ENCODE results near the gene EPHA8. TPM values are rescaled to one million over a fixed set of nuclear protein-coding genes. Genes with fewer than 3 reads are reported as not detected.

The EPHA8 gene
- total and polyA plus RNA-seq, 2 of the 13 experiments (the other 11 are each of a cell fraction or from before 2014, with no cell fraction given): not detected

DNA sequence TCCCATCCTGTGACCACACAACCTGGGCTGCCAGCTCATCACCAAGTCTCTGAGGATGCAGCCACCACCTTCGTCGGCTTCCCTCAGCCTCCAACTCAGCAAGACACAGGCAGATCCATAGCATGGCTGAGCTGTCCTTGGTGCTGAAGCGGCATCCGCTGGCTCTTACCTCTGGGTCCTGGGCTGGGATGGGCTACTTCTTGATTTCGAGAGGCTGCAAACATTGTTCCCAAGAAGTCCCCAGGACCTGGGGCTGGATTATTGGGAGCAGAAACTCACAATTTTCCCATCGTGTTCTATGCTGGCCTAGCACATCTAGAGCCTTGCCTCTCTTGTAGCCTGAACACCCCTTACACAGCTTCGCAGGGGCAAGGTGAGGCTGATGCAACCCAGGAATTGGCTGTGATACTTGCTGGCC is 48.2 kb downstream of the EPHA8 start (continued):
- TF ChIP-seq ZNF292 (CRISPR knock-in tag; IDR thresholded peaks at IDR 0.05; ENCODE audit: borderline replicate concordance, low read depth) (no peak), THAP11 (CRISPR knock-in tag; IDR thresholded peaks at IDR 0.05) (0 out of 2 replicates have a peak, but pooled peaks have one; percentile 24), POLR2AphosphoS2 (IDR thresholded peaks at IDR 0.05; ENCODE audit: low read depth, low read length) (no peak), ZNF326 (CRISPR knock-in tag; IDR thresholded peaks at IDR 0.05; ENCODE audit: borderline replicate concordance) (no peak), ZFP36 (IDR thresholded peaks at IDR 0.05; ENCODE audit: borderline replicate concordance, low read depth, low read length, partially characterized antibody) (no peak), ZNF572 (CRISPR knock-in tag; IDR thresholded peaks at IDR 0.05) (no peak), HOXD1 (CRISPR knock-in tag; IDR thresholded peaks at IDR 0.05) (no peak), NRL (CRISPR knock-in tag; IDR thresholded peaks at IDR 0.05; ENCODE audit: borderline replicate concordance) (no peak), TEAD2 (CRISPR knock-in tag; IDR thresholded peaks at IDR 0.05) (no peak), HINFP (CRISPR knock-in tag; IDR thresholded peaks at IDR 0.05; ENCODE audit: low read depth) (no peak), ZKSCAN1 (IDR thresholded peaks at IDR 0.05; ENCODE audit: low read length) (no peak)
- TF ChIP-seq, protein P1, sequence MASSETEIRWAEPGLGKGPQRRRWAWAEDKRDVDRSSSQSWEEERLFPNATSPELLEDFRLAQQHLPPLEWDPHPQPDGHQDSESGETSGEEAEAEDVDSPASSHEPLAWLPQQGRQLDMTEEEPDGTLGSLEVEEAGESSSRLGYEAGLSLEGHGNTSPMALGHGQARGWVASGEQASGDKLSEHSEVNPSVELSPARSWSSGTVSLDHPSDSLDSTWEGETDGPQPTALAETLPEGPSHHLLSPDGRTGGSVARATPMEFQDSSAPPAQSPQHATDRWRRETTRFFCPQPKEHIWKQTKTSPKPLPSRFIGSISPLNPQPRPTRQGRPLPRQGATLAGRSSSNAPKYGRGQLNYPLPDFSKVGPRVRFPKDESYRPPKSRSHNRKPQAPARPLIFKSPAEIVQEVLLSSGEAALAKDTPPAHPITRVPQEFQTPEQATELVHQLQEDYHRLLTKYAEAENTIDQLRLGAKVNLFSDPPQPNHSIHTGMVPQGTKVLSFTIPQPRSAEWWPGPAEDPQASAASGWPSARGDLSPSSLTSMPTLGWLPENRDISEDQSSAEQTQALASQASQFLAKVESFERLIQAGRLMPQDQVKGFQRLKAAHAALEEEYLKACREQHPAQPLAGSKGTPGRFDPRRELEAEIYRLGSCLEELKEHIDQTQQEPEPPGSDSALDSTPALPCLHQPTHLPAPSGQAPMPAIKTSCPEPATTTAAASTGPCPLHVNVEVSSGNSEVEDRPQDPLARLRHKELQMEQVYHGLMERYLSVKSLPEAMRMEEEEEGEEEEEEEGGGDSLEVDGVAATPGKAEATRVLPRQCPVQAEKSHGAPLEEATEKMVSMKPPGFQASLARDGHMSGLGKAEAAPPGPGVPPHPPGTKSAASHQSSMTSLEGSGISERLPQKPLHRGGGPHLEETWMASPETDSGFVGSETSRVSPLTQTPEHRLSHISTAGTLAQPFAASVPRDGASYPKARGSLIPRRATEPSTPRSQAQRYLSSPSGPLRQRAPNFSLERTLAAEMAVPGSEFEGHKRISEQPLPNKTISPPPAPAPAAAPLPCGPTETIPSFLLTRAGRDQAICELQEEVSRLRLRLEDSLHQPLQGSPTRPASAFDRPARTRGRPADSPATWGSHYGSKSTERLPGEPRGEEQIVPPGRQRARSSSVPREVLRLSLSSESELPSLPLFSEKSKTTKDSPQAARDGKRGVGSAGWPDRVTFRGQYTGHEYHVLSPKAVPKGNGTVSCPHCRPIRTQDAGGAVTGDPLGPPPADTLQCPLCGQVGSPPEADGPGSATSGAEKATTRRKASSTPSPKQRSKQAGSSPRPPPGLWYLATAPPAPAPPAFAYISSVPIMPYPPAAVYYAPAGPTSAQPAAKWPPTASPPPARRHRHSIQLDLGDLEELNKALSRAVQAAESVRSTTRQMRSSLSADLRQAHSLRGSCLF (CRISPR knock-in tag; IDR thresholded peaks at IDR 0.05; ENCODE audit: borderline replicate concordance): no peak
- TF ChIP-seq, protein P2, sequence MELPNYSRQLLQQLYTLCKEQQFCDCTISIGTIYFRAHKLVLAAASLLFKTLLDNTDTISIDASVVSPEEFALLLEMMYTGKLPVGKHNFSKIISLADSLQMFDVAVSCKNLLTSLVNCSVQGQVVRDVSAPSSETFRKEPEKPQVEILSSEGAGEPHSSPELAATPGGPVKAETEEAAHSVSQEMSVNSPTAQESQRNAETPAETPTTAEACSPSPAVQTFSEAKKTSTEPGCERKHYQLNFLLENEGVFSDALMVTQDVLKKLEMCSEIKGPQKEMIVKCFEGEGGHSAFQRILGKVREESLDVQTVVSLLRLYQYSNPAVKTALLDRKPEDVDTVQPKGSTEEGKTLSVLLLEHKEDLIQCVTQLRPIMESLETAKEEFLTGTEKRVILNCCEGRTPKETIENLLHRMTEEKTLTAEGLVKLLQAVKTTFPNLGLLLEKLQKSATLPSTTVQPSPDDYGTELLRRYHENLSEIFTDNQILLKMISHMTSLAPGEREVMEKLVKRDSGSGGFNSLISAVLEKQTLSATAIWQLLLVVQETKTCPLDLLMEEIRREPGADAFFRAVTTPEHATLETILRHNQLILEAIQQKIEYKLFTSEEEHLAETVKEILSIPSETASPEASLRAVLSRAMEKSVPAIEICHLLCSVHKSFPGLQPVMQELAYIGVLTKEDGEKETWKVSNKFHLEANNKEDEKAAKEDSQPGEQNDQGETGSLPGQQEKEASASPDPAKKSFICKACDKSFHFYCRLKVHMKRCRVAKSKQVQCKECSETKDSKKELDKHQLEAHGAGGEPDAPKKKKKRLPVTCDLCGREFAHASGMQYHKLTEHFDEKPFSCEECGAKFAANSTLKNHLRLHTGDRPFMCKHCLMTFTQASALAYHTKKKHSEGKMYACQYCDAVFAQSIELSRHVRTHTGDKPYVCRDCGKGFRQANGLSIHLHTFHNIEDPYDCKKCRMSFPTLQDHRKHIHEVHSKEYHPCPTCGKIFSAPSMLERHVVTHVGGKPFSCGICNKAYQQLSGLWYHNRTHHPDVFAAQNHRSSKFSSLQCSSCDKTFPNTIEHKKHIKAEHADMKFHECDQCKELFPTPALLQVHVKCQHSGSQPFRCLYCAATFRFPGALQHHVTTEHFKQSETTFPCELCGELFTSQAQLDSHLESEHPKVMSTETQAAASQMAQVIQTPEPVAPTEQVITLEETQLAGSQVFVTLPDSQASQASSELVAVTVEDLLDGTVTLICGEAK (IDR thresholded peaks at IDR 0.05): no peak
- TF ChIP-seq, protein P2 (CRISPR knock-in tag; IDR thresholded peaks at IDR 0.05): no peak
- TF ChIP-seq, protein P3, sequence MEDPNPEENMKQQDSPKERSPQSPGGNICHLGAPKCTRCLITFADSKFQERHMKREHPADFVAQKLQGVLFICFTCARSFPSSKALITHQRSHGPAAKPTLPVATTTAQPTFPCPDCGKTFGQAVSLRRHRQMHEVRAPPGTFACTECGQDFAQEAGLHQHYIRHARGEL (CRISPR knock-in tag; IDR thresholded peaks at IDR 0.05): no peak
